ENCODE results near the gene IL1A.
A peak's percentile ranks its signal among the peaks of the same experiment; 100 is the strongest.

IL1A gene

DNA sequence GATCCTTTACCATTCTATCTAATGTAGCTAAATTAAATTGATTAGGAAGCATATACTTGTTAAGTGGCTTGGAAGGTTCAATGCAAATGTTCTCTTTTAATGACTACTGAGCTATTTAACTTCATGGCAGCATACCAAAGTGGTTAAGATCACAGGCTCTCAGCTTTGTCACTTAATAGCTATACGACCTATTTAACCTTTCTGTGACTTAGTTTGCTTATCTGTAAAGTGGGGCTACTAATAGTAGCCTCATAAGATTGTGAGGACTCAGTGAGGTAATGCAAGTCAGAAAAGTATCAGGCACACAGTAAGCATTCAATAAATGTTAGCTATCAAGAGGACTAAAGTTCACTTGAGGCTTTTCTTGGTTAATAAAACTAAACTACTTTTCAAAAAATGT lies 24.1 kb downstream of the IL1A start:
- DNase-seq, result no peak

DNA sequence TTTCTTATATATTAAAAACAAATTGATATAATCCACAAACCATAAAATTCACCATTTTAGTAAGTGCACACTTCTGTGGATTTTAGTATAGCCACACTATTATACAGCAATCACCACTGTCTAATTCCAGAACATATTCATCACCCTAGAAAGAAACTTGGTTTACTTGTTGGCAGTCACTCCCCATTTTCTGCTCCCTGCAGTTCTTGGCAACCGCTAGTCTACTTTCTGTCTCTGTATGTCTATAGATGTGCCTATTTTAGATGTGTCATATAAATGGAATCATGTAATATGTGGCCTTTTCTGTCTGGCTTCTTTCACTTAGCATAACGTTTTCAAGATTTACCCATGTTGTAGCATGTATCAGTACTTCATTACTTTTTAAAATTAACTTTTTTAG lies 25.6 kb downstream of the IL1A start:
- DNase-seq, result no peak

DNA sequence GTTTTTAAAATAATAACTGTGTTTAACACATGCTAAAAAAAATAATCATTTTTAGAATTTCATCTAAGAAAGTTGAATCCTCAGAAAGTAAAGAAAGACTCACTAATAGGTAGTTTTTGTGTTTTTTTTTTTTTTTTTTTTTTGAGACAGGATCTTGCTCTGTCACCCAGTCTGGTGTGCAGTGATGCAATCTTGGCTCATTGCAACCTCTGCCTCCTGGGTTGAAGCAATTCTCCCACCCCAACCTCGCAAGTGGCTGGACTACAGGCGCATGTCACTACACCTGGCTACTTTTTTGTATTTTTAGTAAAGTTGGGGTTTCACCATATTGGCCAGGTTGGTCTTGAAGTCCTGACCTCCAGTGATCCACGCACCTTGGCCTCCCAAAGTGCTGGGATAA lies 27.0 kb downstream of the IL1A start:
- no peak for DNase-seq

DNA sequence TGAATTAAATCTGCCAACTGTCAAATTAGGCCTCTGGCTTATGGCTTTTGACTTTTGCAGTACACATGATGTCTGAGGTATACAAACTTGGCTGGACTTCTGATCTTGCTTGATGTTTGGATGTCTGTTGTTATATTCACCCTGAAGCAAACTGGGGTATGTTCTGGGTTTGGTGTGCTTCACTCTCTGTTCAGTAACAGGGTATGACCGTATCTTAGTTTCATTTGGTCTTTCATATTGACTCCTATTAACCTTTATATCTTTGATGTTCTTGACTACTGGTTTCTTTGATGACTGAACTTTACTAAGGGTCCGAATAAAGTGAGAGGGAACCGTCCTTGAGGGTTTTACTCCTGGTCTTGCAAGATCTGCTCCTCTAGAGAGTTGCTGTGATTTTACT lies 28.1 kb downstream of the IL1A start:
- DNase-seq, result no peak

DNA sequence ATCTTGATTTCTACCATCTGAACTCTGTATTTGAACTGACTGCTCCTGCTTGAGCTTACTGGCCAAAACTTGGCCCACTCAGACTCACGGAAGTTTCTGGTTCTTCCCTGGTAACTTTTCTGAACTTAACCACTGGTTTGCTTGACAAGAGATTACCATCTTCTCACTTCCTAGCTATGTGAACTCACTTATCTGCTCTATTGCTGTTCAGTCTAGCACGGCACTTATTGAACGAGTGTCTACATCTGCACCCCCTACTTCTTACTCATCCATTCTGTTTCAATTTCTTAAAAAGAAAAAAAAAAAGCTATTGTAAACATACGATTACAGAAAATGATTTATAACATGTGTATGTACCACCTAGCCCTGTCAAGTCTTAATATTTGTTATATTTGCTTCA lies 28.8 kb downstream of the IL1A start:
- DNase-seq, result no peak

DNA sequence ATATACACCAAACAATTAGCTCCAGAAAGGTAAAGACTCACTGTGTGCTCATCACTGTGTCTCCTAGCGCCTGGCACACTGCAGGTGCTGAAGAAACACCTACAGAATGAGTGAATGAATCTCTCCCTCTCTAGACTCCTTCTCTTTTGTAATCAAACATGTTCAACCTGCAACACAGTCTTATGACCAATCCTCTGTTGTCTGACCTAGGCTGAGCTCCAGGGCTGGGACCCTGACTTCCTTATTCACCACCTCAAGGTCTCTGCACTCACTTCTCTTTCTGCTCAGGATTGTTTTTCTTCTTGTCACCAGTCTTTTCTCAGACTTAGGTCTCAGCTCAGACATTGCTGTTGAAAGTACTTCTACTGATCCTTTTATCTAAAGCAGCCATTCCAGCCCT lies 29.7 kb downstream of the IL1A start:
- no peak for DNase-seq

DNA sequence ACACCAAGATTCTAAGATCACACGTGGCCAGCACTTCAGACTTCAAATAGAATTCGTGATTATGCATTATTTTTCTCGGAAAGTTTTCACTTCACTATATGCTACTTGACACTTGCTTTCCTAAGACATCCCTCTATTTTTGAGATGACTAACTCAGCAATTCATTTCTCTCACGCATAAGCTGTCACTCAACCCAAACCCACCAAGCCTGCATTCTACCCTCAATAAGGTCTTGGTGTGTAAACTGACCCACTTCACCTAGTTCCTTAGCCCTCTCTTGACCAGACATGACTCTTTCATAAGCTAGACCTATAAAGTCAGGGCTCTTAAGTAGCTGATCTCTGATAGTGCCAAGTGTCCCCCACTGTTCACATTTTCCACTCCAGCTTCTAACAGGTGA lies 31.6 kb downstream of the IL1A start:
- no peak for DNase-seq

DNA sequence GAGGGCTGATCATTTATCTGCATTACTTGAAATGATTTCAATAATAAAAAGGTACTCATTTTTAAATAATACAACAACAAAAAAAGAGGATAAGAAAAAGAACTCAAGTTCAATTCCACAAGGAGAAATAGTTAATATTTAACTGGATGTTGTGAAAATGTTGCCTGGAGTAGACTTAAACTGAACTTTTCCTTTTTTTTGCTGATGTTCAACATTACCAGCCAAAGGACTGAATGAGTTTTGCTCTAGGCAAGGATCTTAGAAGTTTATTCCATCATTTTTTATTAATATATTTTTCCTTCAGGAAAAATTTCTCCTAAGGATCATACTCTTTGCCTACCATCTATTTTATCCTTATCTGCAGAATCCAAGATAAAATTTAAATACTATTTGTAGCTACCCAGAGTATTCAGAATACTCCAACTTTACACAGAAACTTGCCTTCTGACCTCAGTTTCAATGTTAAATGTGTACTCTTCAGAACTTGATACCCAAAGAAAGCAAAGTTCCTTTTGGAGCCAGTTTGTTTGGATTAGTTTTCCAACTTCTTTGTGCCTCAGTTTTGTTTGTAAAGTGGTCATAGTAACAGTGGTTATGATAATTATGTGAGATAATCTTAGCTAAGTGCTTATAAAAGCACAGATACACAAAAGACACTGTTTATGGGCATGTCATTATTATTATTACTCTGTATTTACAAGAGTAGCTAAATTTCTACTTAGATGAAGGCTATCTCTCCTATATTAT lies 32.7 kb downstream of the IL1A start:
- DNase-seq, result no peak

DNA sequence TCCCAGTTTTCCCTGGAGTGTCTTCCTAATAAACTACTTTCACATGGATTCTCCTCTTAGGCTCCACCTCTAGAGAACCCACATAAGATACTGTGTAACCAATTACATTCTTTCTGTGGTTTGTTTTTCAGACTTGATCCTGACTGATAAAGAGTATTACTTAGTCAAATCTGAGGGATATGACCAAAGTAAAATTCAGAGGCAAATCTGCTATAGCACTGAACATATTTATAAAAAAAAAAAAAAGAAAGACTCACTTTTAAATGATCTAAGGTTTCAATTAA lies 33.8 kb downstream of the IL1A start:
- peak; percentile 33 for DNase-seq

DNA sequence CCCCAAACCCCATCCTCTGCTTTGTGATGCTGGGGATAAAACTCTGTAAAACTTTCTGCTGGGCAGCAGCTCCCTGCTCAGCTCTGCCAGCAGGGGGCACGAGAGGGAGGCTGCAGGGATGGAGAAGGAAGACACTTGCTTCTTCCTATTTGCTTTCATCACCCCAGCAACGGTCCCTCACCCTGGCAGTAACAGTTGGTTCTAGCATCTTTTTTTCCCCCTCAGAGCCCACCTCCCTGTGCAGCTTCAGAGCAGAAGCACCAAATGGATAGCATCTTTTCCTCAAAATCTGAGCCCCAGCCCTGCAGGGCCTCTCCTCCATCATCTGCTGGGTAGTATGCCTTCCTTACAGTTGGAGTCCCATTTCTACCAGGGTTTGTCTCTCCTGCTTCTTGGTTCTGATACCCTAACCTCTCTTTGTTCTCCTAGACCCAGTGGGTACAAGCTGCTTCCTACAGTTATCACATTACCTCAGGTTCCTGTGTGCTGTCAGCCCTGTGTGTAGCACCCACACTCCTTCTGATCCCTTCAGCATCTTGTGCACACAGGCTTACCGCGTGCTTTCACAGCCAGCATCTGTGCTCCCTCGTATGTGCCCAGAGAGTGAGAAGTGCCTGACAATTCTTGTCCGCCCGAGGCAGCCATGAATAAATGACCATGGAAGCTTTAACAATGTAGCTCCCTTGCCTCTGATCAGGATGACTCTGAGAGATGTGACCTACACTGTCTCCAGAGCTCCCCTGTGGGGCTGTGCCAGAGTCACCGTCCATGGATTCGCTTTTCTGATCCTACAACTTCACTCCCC lies 34.3 kb downstream of the IL1A start:
- peak; percentile 66 for DNase-seq

DNA sequence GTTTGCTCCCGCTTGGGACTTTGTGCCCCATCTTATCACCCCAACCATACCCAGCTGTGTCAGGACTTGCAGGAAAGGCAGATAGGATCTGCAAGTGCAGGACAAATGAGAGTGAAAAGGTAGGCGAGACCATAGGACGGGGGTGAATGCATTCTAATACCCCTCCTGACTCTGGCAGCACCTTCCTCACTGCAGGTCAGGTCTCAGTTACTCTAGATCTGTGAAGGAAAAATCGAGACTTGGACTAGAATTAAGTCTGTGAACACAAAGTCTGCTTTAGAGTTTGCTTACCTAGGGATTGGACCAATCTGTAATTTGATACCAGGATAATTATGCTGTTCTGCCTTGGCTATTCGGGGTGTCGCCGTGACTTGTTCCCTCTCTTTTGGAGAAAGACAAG lies 43.8 kb downstream of the IL1A start:
- no peak for DNase-seq

DNA sequence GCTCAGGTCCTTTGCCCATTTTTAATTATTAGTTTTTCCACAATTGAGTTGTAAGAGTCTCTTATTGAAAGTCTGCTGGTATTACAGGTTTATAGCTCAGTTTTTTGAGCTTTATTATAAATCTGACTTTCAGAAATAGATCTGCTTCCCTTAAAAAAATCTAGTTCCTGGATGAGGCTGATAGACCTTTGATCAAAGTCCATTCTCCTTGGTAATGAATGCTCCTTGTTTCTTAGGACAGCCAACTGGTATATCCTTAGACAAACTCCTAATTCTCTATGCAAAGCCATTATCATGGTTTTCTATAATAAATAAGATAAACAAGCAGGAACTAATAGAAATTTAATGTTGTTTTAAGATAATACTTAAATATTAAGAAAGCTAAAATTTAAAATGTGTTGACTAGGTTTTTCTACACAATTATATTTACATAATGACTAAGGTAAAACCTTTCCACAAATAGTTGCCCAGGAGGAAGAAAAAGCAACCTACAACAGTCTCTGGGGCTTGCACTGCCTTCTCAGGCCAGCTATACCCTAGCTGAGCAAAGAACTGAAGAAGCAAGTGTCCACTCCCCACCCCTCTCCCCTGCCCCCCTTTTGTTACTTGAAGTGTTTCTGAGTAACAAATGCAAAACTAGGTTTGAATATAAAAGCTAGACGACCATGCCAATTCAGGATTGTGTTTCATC lies 46.6 kb downstream of the IL1A start:
- DNase-seq, result no peak

DNA sequence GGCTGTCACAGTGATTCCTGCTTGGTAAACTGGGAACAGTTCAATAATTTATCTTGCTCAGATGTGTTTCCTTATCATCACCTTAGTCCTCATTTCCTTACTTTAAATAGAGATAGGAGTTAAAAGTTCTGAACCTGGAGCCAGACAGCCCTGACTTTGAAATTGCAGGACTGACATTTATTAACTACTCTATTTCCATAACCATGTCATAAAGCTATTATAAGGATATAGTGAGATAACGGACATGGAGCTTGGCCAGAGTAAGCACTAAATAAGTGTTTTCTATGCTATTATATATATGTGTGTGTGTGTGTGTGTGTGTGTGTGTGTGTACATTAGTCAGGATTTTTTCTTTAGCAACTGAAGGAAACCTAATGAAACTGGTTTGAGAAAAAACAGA lies 50.4 kb downstream of the IL1A start:
- no peak for DNase-seq

DNA sequence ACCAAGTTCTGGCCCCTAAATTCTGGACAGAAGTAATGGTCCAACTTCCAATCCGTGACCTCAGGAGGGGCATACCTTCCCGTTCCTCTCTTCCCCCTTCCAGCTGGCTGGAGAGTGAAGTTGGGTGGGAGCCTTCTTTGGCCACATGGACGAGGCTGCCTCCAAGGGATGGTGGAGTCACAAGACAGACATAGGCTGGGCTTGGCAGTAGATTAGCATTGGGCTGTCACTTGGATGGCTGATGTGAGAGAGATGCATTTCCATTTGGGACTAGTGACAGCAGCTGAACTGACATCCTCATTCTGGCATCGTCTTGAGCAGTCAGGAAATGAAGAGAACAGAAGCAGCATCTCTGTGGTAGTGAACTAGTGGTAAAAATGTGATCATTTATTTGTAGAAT lies 50.8 kb downstream of the IL1A start:
- DNase-seq, result no peak

DNA sequence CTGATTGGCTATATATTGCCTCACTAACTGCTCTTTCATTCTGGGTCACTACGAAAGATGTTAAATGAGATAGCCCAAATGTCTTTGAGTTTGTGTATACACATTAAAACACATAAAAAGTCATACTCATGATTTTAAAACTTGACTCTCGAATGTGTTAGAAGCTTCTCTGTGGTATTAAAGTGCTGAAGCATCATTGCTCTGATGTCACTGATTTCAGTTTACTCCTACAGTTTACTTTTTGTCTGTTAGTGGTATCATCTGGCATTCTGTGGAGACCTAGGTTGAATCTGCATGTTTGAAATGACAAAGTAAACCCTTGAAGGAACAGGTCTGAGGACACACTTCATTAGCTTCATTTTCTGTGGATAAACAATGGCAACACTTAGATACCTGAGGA lies 52.8 kb downstream of the IL1A start:
- DNase-seq, result no peak

DNA sequence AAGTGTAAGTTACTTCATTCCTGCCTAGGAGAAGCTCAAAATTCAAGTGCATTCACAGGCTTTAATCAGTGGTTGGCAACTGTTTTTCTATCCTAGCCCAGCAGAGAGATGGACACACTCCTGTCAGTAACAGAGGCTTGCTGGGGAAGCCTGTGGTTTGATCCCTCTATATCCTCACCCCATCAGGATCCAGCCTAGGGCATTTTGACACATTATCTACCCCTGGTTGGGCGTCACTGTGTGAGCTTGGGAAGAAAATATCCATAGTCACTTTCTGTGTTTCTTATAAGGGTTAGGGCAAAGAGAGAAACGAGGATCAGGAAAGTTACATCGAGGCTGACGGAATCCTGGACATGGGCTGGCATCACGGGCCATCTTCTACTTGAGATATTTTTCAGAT lies 53.5 kb downstream of the IL1A start:
- DNase-seq, result no peak

DNA sequence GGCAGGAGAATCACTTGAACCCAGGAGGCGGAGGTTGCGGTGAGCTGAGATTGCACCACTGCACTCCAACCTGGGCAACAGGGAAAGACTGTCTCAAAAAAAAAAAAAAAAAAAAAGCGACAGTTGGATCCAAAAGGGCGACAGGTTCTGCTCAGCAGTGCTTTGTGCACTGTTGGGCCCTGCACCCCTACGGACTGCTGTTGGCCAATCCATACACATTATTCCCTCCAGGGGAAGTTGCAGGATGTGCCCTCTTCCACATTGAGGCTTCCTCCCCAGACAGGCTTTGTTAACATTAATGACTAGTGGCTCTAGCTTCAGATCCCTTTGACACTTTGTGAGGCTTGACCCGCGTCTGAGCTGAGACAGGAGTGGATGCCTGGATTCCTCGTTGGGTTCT lies 54.1 kb downstream of the IL1A start:
- DNase-seq, result no peak

DNA sequence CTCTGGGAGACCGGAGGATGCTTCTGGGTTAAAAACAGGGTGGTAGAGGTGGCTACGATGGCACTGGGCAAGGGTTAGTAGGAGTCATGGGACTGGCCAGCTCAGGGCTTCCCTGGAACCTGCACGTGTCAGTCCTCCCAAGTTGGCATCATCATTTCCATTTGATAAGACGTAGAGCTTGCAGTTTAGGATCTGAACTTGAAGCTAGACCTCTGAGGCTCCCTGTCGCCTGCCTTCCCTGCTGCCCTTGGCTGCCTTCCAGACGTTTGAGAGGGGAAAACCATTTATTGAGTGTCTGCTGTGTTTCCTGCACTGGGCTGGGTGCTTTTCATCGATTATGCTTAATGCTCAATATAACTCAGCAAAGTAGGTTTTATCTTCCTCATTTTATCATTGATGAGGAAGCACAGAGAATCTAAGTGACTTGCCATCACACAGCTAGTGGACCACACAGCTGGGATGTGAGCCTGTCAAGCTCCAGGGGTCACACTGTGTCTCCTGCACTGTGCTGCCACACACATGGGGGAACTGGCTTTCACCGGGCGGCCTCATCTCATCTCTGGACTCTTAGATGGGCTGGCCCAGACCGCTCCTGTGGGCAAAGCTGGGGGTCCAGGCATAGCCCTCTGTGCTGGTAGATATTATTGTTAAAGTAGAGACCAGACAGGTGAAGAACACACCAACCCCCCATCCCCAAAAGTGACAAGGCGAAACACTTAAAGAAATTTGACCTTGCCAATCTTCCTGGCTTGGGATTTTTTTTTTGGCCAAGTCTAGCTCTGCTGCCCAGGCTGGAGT lies 55.7 kb downstream of the IL1A start:
- no peak for DNase-seq

DNA sequence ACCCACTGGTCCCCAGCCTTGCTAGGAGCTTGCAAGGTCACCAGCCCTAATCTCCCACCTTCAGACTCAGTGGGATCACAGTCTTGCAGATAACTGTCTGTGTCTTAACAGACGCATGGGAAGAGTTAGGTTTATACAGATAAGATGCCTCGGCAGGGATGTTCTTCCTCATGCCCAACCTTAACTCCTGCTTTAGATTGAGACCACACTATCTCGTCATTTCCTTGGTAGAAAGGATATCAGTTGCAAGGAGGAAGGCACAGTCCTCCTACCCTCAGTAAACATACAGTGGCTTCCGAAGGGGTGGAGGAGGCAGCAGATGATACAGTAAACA lies 56.3 kb downstream of the IL1A start:
- no peak for DNase-seq

DNA sequence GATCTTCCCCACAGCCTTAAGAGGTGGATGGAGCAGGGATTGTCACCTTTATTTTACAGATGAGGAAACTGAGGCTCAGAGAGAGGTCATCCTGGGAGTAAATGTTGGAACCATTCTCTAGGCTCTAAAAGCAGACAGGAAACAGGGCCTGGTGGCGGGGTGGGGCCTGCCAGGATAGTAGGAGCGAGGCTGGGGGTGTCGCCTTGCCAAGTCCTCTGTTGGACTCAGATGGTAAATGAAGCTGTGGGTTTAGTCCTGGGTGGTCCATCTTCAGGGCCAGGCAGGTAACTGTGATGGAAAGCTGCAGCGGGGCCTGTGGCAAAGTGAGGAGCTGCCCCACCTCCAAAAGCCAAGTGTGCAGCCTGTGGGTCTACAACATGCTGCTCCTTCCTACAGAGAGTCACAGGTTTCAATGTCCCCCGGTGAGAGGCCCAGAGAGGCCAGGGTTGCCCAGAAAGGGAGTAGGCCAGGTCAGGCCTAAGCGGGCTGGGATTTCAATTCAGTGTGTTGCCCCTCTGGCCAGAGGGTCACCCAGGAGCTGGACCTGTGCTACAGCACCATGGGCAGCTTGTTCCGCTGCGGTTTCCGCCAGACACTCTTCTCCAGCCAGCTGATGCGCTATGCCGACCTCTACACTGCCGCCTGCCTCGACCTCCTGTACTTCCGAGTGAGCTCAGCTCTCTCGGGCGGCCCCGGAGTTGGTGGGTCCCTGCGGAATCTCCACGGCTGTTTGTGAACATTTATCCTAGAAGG lies 56.8 kb downstream of the IL1A start:
- DNase-seq, result no peak

DNA sequence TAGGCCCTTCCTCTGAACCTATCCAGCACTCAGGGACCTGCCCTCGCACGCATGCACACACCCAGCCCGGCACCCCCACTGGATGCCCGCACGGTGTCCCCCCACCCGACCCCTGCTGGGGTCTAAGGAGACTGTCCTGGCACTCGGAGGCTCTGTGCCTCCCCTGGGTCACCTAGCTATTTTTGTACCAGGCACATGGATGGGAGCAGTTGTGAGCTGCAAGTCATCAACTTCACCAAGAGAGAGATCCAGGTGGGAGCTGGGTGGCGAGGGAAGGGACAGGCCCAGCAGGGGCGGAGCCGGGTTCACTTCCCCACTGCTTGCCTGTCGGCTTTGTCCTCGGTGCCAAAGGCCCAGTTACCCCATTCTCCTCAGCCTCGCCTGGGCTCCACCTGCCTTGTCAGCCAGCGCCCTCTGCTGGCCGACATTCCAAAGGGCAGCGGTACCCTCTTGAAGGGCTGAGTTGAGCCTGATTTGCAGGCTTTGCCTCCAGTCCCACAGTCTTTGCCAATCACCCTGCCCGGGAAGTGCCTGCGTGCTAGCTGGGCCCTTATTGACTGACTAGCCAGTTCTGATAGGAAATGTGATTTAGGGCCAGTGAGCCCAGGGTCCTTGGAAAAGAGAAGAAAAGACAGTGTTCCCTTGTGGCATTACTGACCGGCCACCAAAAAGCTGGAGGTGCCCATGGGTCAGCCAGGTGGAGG lies 57.7 kb downstream of the IL1A start:
- peak; percentile 83 for DNase-seq

Measured in fibroblast of skin of right biceps (primary cell).